Globus pallidus (tissue), 1 donor: ENCODE results near the gene TRAPPC11.
"Not testable (repeated sequence)": the region's sequence is repeated elsewhere in the genome, so short reads cannot be mapped to it uniquely, and the experiment has no call there.

Source experiments
- DNase-seq: peaks from one replicate; pipeline ENCODE4 v3.0.0-alpha.2; 2015; ENCODE audit warnings: low spot score

Gene TRAPPC11

DNA sequence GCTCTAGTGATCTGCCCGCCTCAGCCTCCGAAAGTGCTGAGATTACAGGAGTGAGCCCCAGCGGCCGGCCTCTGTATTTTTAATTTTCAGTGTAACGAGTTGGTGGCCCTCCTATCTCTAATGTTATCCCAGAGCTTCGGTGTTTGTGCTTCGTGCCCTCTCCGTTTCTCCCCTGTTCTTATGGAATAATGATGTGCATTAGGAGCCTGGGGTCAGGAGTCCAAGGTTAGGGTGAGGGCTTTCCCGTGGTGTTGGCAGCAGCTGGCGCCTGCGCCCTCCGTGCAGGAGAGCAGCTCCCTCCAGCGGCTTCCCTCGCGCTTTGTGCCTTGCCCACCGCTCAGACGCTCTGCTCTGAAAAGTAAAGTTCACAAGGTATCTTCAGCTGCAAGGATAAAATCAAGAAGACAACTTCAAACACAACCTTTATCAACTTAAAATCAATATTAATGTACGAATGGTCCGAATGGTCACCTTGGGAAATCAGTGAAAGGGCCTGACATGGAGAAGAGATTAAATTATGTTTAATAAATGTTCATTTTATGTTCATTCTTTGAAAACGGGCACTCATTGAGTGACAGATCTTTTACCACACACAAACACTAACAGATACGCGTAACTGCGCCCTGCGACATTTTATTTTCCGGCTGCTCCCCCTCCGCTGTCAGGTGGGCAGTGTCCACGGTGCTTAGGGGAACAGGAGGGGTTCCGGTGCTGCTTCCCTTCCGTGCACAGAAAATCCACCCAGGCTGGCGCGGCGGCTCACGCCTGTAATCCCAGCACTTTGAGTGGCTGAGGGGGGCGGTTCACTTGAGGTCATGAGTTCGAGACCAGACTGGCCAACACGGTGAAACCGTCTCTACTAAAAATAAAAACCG lies 62.4 kb downstream of the TRAPPC11 start:
- DNase-seq, result peak; percentile 5

DNA sequence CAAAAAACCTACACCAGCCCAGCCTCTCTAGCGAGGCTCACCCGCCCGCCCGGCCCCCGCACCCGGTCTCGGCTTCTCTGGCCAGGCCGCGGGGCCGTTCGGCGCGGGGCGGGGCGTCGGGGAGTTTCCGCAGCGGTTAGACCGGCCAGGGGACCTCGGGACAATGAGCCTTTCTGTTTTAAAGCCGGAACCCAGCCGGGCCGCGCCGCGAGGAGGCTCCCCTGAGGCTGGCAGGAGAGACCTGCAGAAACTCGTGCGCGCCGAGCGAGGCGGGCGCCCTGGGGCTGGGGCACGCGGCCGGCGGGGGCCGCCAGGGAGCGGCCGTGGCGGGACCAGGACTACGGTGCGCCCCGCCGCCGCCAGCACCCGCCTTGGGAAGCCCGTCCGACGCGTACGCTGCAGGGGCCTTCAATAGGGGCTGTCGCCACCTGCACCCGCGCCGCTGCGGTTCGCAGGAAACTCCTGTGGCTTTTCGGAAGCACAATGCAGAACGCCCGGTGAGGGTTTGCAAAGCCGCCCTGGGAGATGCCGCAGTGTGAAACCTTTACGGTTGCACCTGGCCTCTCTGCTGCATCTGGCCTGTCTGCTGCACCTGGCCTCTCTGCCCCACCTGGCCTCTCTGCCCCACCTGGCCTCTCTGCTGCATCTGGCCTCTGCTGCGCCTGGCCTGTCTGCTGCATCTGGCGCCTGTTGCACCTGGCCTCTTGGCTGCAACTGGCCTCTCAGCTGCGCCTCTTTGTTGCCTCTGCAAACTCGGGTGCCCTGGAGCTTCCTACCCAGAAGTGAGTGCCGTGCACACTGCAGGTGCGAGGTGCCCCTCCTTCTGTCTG lies 63.9 kb downstream of the TRAPPC11 start:
- peak; percentile 38 for DNase-seq

DNA sequence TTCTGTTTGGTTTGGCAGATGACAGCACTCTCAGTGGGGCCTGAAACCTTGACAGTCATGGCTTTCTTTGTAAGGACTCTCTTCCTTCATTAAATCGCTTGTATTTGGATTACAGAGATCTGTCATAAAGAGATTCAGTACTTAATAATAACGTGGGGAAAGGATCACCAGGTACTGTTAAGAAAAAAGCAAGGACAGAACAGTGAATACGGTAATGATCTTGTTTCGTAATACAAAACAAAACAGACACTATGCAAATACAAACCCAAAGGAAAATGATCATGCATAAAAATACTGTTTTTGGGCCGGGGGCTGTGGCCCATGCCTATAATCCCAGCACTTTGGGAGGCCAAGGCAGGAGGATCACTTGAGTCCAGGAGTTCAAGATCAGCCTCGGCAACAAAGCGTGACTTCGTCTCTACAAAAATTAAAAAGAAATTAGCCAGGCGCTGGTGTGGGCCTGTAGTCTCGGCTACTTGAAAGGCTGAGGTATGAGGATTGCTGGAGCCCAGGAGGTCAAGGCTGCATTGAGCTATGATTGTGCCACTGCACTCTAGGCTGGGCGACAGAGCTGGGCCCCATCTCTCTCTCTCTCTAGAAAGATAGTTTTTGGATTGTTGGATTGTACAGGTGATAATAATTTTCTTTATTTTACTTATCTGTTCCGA lies 64.6 kb downstream of the TRAPPC11 start:
- no peak for DNase-seq

DNA sequence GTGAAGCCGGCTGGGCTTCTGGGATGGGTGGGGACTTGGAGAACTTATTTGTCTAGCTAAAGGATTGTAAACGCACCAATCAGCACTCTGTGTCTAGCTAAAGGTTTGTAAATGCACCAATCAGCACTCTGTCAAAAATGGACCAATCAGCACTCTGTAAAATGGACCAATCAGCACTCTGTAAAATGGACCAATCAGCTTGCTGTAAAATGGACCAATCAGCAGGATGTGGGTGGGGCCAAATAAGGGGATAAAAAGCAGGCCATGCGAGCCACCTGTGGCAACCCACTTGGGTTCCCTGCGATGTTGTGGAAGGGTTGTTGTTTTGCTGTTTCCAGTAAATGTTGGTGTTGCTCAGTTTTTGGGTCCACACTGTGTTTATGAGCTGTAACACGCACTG lies 66.5 kb downstream of the TRAPPC11 start:
- not testable (repeated sequence) for DNase-seq

DNA sequence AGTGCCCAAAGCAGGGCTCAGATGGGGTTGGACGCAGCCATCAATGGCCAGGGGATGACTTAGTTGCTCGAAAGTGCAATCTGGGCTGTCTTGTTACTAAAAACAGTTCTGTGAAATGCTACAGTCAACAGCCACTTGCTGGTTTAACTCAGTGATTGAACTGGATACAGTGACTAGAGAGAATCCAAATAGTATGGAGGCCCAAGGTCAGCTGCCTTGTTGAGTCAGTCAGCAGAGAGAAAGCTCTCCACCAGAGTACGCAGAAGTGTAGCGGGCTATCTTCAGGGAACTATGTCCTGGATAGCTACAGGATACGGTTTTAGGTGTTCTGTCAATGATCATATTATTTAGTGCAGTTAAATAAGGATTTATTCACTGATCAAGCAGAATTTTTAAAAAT lies 68.4 kb downstream of the TRAPPC11 start:
- DNase-seq, result no peak

DNA sequence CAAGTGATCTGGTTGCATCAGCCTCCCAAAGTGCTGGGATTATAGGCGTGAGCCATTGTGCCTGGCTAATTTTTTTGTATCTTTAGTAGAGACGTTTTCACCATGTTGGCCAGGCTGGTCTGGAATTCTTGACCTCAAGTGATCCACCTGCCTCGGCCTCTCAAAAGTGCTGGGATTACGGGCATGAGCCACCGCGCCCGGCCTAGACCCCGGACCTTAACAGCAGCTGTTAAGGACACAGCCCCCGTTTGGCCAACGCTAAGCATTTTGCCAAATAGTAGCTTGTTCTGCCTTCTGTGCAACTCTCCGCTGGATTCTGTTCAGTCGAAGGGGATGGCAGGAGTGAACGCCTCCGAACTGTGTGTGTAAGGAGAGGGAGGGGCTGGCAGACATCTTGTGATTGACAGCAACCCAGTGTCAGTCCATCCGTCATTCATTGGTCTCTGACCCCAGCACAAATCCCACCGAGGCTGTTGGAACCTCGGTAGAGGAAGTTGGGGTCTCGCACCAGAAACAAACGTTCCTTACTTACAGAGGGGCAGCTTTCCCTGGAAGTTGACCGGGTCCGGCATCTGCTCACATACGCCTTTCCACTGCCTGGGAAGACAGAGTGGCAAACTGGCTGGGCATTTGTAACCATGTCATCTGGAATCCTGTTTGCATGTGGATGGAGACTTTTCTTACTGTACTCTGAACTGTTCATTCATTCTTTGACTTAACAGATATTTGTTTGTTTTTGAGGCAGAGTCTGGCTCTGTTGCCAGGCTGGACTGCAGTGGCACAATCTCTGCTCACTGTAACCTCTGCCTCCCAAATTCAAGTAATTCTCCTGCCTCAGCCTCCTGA lies 69.4 kb downstream of the TRAPPC11 start:
- no peak for DNase-seq

DNA sequence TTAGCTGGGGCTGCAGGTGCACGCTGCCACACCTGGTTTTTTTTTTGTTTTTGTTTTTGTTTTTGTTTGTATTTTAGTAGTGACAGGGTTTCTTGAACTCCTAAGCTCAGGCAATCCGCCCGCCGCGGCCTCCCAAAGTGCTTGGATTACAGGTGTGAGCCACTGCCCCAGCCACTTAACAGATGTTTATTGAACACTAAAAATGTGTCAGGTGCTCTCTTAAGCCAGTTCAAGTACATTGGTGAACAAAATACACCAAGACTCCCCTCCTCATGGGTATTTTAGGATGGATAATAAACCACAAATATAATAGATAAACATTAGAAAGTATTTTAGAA lies 69.9 kb downstream of the TRAPPC11 start:
- DNase-seq, result no peak

DNA sequence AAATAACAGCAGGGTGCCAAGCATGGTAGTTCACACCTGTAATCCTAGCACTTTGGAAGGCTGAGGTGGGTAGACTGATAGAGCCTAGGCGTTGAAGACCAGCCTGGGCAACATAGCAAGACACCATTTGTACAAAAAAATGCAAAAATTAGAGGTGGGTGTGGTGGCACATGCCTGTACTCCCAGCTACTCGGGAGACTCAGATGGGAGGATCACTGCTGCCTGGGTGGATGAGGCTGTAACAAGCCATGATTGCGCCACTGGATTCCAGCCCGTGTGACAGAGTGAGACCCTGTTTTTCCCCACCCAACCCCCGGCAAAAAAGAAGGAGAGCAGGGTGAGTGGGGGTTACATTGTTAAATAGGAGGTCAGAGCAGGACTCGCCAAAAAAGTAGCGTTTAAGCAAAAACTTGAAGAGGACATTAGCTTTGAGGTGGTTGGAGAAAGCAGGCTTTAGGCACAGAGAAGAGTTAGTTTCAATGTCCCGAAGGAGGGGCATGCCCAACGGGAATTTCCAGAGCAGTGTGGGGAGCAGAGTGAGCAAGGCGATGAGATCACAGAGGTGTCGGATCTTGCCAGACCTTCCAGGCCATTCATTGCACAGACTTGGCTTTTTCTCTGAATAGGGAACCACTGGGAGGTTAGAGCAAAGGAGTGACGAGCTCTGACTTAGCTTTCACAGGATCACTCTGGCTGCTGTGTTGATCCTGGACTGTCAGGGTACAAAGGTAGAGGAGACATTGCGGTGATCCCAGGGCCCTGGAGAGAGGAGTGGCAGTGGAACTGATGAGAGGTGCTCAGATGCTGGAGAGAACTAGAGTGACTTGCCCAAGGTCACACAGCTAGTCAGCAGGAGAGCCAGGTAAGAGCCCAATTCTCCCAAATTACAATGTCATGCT lies 70.6 kb downstream of the TRAPPC11 start:
- DNase-seq, result no peak

DNA sequence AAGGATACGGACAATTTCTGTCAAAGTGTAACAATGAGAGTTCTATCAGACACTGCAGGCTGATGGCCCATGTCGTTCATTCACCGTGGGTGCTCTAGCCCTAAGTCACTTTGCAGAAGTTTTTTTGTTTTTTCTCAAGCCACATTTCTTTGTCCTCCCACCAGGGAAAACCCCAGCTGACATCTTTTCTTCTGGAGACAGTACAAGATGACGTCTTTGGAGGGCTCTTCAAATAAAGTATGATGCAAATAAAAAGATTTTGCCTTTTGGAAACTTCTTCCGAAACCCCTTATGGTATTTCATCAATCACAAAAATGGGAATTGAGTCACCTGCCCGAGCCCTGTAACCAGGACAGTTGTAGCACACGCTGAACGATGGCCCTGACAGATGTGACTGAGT lies 73.2 kb downstream of the TRAPPC11 start:
- DNase-seq, result no peak

DNA sequence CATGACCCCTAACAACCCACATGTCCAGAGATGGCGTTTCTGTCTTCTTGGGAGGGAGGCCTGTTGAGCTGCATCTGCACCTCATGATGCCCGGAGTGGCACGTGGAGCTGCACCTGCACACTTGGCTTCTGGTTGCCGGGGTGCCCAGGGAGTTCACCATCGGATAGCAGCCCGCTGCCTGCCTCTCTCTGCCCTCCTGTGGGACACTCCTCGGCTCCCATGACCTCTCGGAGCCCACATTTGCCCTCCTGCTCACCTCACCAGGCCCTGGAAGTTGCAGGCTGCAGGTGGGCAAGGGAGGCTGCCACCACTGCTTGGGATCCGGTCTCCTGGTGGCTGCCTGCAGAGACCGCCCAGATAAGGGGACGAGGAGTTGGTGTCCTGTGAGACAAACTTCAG lies 74.1 kb downstream of the TRAPPC11 start:
- DNase-seq, result no peak

DNA sequence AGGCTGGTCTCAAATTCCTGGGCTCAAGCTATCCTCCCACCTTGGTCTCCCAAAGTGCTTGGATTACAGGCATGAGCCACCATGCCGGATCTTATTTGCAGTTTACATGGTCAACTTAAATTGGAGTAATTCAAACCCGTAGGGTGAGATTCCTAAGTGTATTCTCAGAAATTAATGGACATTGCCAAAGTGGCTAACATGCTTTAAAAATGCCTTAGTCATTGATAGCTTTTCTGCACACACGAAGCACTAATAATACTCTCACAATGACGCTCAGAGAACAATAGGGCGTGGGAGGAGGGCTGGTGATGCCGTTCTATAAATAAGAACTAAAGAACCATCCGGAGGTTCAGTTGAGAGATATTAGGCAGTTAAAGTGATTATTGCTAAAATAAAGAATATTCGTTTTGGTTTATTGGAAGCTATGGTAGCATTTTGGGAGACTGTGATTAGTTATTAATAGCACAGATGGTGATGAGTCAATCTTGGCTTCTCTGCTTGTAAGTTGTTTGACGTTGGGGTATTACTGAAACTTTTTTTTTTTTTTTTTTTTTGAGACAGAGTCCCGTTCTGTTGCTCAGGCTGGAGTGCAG lies 79.1 kb downstream of the TRAPPC11 start:
- no peak for DNase-seq

DNA sequence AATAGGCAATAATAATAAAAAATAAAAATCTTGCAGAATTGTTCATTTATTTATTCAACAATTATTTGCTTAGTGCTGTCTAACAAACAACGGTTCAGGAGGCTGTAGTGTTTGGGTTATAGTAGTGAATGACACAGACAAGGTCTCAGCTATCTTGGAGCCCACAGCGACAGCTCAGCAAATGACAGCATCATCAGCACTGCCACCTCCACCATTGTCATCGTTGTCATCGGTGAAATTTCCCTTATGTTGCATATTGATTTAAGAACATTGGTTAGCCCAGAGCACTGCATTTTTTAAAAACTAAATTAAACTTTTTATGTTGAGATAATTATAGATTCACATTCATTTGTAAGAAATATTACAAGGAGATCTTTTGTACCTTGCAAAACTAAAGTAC lies 79.9 kb downstream of the TRAPPC11 start:
- DNase-seq, result no peak

DNA sequence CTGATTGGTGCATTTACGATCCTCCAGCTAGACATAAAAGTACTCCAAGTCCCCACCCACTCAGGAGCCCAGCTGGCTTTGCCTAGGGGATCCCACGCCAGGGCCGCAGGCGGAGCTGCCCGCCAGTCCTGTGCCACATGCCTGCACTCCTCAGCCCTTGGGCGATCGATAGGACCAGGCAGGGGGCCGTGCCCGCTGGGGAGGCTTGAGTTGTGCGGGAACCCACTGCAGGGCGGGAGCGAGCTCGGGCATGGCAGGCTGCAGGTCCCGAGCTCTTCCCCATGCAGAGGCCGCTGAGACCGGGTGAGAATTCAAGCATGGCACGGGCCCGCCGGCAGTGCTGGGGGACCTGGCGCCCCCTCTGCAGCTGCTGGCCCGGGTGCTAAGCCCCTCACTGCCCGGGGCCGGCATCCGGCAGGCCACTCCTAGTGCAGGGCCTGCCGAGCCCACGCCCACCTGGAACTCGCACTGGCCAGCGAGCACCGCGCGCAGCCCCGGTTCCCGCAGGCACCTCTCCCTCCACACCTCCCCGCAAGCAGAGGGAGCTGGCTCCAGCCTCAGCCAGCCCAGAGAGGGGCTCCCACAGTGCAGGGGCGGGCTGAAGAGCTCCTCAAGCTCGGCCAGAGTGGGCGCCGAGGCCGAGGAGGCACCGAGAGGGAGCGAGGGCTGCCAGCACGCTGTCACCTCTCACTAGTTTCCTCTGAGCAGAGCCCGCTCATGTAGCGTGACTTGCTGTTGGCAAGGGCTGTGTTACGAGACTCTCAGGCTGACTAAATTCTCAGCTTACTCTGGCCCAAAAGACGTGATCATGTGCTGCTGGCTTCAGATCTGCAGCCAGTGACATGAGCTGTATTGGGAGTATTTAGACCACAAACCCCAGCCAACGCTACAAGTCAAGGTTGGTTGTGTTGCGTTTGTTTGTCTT lies 87.5 kb downstream of the TRAPPC11 start:
- no peak for DNase-seq

DNA sequence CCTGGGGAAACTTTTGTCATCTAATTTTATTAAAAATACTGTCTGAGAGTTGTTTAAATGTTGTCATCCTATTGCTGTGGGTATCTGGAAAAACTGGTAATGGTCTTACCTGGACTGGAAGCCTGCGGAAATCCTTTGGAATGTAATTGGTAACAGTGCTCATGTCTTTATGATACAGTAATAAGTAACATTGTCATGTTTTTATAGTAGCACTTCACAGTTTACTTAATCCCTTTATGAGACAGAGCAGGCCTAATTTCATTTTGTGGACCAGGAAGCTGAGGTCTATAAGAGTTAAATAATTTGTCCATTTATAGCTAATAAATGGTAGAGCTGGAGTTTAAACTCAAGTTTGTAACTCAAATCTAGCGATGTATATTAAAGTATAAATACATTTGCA lies 88.3 kb downstream of the TRAPPC11 start:
- no peak for DNase-seq

DNA sequence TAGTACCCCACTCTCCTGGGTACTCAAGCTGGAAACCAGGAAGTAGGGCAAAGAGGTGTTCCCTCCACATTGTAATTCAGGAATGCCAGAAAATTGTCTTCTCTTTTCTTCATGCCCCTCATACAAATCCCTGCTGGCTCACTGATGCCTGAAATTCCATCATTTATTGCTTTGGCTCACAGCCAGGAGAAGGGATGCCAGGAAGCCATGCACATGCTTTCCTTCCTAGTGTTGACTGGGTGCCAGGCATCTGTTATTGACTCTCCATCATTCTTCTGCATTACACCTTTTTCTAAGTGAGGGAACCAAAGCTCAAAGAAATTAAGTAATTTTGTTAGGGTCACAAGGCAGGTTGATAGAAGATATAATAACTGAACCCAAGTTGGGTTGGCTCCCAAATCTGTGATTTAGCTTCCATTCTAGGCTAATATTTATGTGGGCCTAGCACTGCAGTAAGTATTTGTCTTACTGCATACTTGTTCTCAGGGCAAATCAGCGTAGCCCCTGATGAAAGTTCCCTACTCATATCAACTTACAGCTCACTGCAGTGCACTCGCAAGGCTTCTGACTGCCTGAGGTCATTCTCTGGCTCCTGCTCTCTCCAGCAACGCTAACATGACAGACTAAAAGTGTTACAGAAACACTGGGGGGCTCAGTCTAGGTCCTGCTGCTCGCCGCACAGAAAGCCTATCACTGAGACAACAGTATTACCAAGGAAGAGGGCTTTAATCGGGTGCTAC lies 89.0 kb downstream of the TRAPPC11 start:
- DNase-seq, result no peak

DNA sequence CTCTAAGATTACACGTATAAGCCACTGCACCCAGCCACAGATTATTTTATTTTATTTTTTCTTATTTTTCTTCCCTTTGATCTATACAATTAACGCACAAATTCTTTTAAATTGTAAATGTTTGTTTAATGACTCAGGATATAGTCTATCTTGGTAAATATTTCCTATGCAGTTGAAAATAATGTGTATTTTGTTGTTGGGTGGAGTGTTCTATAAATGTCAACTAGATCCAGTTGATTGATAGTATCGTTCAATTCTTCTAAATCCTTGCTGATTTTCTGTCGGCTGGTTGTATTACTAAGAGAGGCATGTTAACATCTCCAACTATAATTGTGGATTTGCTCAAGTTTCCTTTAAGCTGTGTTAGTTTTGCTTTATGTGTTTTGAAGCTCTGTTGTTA lies 92.0 kb downstream of the TRAPPC11 start:
- DNase-seq, result no peak

DNA sequence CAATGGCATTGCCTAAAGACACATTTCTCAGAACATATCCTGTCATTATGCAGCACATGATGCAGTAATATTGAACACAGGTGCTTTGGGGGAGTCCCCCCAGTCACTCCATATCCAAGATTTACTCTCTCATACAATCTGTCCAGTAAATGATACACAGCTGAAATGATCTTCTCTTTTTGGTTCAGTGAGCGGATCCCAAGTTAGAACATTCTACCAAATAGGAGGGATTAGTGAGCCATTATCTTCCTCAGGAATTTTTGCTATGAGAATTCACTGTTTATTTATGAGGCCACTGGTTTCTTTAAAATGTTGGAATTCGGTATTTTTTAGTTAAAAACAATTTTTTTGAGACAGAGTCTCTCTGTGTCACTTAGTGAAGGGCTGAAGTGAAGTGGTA lies 96.5 kb downstream of the TRAPPC11 start:
- no peak for DNase-seq

DNA sequence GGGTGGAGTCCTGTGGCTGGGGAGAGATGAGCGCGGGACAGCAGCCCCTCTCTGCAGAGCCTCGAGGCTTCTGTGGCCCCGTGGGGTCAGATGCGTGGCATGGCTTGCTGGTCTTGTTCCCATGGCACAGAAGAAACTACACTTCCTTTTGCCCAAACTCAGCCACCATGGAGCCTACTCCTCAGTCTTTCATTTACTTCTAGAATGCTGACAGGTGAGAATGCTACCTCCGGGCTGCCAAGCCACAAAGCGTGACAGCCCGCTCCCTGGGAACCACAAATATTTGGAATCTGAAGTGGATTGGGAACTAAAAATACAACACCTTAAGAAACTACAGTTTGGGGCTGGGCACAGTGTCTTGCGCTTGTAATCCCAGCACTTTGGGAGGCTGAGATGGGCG lies 98.0 kb downstream of the TRAPPC11 start:
- no peak for DNase-seq
